GM12872 (cell line): Measurements from ENCODE around the gene CFAP45.

ENCODE experiments used
- CTCF ChIP-seq: IDR thresholded peaks from 3 replicates; pipeline ENCODE4 v1.5.1; 2011; ENCODE audit warnings: low read depth, mild to moderate bottlenecking, low read length, moderate library complexity; ENCODE audit not compliant: insufficient read depth

Gene CFAP45

GRCh38 chr1:159891275-159892157 is 8.4 kb downstream of the CFAP45 start:
- TF ChIP-seq CTCF, result peak; percentile 99

DNA sequence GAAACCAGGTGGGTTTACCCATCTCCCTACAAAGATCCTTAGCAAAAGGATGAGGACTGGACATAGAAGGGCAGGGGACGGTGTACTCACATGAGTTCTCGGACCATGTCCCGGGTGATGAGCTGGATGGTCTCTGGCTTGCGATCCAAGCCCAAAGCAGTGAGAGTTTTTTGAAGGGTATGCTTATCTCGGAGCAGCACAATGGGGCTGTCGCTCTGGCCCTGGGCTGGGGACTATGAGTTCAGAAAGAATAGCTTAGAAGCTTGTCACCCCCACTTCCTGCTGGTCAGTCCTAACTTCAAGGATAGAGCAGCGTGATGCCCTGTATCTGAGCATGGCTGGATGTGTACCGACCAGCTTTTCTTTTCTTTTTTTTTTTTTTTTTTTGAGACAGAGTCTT is 9.6 kb downstream of the CFAP45 start:
- TF ChIP-seq CTCF, result no peak

DNA sequence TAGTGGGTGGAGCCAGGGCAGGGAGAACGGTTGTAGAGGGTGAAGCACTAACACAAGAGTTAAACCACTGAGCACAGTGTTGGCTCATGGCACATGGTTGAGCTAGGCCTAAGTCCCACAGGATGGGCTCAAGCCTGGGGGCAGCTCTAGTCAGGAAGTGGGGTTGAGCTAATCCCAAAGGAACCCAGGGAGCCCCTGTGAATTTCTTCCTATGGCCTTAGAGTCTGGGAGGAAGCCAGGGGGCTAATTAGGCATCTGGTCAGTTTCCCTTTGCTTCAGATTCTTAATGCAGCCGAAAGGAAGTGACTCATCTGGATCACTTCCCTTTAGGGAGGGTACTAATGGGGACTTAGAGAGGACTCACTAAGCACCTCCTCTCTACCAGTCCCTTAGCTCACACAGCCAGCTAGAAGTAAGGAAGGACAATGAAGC is 10.1 kb downstream of the CFAP45 start:
- no peak for TF ChIP-seq CTCF

DNA sequence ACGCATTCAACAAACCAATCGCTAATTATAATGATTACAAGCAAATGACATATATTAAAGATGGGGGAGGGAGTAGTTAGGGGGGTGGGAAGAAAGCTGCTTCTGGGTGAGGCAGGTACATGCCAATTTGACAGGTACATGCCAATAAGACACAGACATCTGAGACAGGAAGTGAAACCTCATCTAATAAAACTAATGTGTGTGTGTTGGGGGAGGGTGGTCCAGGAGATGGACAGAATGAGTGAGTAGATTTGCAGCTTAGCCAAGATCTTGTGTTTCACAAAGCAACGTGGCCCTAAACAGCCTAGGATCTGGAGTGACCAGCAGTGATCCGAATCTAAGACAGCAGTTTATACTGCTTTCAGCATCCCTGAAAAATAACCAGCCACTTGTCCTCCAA is 10.8 kb downstream of the CFAP45 start:
- TF ChIP-seq CTCF, result no peak

- TF ChIP-seq CTCF, result no peak
Measured at GRCh38 chr1:159884296-159884695, 15.7 kb downstream of the CFAP45 start.

DNA sequence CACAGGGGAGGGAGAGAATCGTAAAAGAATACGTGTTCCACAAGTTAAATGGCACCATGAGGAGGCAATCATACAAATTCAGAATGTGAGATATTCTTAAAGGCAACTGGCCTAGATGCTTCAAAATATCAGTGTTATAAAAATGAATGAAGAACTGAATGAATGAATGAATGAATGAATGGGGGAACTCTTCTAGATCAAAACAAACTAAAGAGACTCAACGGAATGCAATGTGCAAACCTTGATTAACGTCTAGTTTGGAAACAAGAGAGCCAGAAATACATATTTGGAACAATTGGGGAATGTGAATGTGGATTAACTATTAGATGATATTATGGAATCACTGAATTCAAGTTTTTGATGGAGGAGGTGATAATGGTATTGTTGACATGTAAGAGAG is 16.8 kb downstream of the CFAP45 start:
- TF ChIP-seq CTCF, result no peak

DNA sequence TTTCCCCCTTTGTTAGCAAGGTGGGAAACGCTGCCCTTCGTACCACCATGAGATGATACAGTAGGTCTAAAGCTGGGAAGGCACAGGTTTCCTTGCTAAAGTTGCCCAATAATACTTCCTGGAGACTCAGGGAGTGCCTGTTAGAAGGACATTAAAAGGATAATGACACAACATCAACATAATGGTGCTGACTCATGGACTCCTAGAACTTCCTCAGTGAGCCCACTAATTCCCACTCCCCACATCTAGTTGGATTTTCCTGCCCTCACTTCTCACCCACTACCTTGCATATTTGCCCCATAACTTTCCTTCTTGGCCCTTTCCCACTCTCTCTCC is 17.5 kb downstream of the CFAP45 start:
- no peak for TF ChIP-seq CTCF
